CD4-positive, alpha-beta T cell (primary cell): Measurements from ENCODE around the gene CREB3L1. TPM values are rescaled to one million over a fixed set of nuclear protein-coding genes. Genes with fewer than 3 reads are reported as not detected.

ENCODE experiments used
- ATAC-seq: fragments of 200-7000 bp; cut with Tn5 transposase; one replicate; pipeline ENCODE4 v1.10.0; 2022; ENCODE audit warnings: mild to moderate bottlenecking; ENCODE audit not compliant: poor library complexity
- CTCF ChIA-PET: fragments of 350-600 bp; sonication (Branson Sonifier 250); formaldehyde crosslinking; loops from one replicate; lab custom pipeline; 2021; ENCODE audit warnings: antibody characterized with exemption, inconsistent platforms; lab: Charles Lee
- POLR2A ChIA-PET: fragments of 350-600 bp; sonication (Branson Sonifier 250); formaldehyde crosslinking; loops from one replicate; lab custom pipeline; 2021; ENCODE audit warnings: antibody characterized with exemption, inconsistent platforms; lab: Charles Lee
- DNase-seq, 14 experiments: peaks; one replicate each; pipeline ENCODE4 v3.0.0-alpha.2; 2013 to 2020; ENCODE audit warnings: mixed read lengths in 2 of 14
- H3K27ac ChIP-seq, 2 donors: one replicate each; pipeline versions ENCODE4 v1.5.1 to v1.7.0; 2013; ENCODE audit warnings: low read length in 2 of 2, low read depth in 1 of 2, mild to moderate bottlenecking in 1 of 2
- H3K27me3 ChIP-seq, 2 experiments: 1 replicate in 1 of 2; 2 replicates in 1 of 2; pipeline versions ENCODE4 v1.6.1 to v1.7.0; 2013; ENCODE audit warnings: low read length in 2 of 2, control low read depth in 1 of 2, mild to moderate bottlenecking in 1 of 2, moderate library complexity in 1 of 2; ENCODE audit not compliant: insufficient read depth in 2 of 2, control insufficient read depth in 1 of 2
- H3K36me3 ChIP-seq: one replicate; pipeline ENCODE4 v1.6.1; 2013; ENCODE audit warnings: low read length, control low read depth; ENCODE audit not compliant: insufficient read depth
- H3K4me1 ChIP-seq: one replicate; pipeline ENCODE4 v1.6.1; 2013; ENCODE audit warnings: low read length, control low read depth; ENCODE audit not compliant: insufficient read depth
- H3K4me3 ChIP-seq: one replicate; pipeline ENCODE4 v1.5.1; 2013; ENCODE audit warnings: mild to moderate bottlenecking, low read length, moderate library complexity
- H3K9me3 ChIP-seq, 2 experiments: 1 replicate in 1 of 2; 2 replicates in 1 of 2; pipeline versions ENCODE4 v1.6.1 to v1.7.0; 2013; ENCODE audit warnings: low read length in 2 of 2, mild to moderate bottlenecking in 2 of 2, control low read depth in 1 of 2, moderate library complexity in 1 of 2; ENCODE audit not compliant: control insufficient read depth in 1 of 2, insufficient read depth in 1 of 2
- H3K27ac Mint-ChIP-seq: one replicate; pipeline ENCODE4 v1.8.0; 2020; ENCODE audit warnings: mixed read lengths
- H3K27me3 Mint-ChIP-seq: one replicate; pipeline ENCODE4 v1.8.0; 2021; ENCODE audit warnings: mixed read lengths
- H3K36me3 Mint-ChIP-seq: one replicate; pipeline ENCODE4 v1.8.0; 2021; ENCODE audit warnings: low read depth, mixed read lengths
- H3K4me1 Mint-ChIP-seq: one replicate; pipeline ENCODE4 v1.8.0; 2021; ENCODE audit warnings: low read depth, mixed read lengths
- H3K4me3 Mint-ChIP-seq: one replicate; pipeline ENCODE4 v1.8.0; 2020; ENCODE audit warnings: mild to moderate bottlenecking, mixed read lengths
- H3K9me3 Mint-ChIP-seq: one replicate; pipeline ENCODE4 v1.8.0; 2020; ENCODE audit warnings: mixed read lengths
- intact Hi-C, 2 experiments: fragments of 100-400 bp; cut with DNase I in 1 of 2; cut with micrococcal nuclease in 1 of 2; formaldehyde crosslinking; loops; one replicate each; pipeline versions ENCODE4 v1.15.1 to v1.9.0; 2023 to 2025; cut with DNase I, micrococcal nuclease
- polyA plus RNA-seq, 2 donors: library from polyadenylated mRNA; unstranded; fragments of 120-200 nt; gene quantifications; one replicate each; pipeline ENCODE4 v1.2.1, GENCODE V29; 2013
- total RNA-seq, 174 experiments: library from RNA in 2 of 174; stranded (reverse) in 2 of 174; gene quantifications; one replicate each; pipeline ENCODE4 v1.2.3 and lab custom pipeline; 2021 to 2026
- TF ChIP-seq, protein P1 (sequence below): fragments of 200-600 bp; IDR thresholded peaks from one replicate; pipeline ENCODE4 v1.8.0; 2022; ENCODE audit warnings: antibody characterized with exemption, mild to moderate bottlenecking

The CREB3L1 gene, protein sequence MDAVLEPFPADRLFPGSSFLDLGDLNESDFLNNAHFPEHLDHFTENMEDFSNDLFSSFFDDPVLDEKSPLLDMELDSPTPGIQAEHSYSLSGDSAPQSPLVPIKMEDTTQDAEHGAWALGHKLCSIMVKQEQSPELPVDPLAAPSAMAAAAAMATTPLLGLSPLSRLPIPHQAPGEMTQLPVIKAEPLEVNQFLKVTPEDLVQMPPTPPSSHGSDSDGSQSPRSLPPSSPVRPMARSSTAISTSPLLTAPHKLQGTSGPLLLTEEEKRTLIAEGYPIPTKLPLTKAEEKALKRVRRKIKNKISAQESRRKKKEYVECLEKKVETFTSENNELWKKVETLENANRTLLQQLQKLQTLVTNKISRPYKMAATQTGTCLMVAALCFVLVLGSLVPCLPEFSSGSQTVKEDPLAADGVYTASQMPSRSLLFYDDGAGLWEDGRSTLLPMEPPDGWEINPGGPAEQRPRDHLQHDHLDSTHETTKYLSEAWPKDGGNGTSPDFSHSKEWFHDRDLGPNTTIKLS
- total RNA-seq, result not detected
- not detected for polyA plus RNA-seq (2013, experiment 1 of 2)
- 1.3 TPM for polyA plus RNA-seq (2013, experiment 2 of 2)
- 0 to 0.24 (median 0) reads per million in 172 experiments for total RNA-seq (lab: John Stamatoyannopoulos, UW)

DNA sequence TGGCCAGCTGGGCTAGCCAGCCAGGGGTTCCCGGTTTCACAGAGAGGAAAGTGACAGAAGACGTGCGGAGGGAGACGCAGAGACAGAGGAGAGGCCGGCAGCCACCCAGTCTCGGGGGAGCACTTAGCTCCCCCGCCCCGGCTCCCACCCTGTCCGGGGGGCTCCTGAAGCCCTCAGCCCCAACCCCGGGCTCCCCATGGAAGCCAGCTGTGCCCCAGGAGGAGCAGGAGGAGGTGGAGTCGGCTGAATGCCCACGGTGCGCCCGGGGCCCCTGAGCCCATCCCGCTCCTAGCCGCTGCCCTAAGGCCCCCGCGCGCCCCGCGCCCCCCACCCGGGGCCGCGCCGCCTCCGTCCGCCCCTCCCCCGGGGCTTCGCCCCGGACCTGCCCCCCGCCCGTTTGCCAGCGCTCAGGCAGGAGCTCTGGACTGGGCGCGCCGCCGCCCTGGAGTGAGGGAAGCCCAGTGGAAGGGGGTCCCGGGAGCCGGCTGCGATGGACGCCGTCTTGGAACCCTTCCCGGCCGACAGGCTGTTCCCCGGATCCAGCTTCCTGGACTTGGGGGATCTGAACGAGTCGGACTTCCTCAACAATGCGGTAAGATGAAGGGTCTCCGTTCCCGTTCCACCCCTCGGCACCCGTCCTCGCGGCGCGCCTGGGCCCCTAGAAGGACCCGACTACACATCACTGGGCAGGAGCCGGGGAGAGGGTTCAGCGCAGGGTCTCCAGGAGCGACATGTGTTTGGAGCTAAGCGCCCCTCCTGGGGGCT lies at the start of gene CREB3L1:
TSS of gene CREB3L1 (plus strand) at position 41 of the 765 bp plus-strand sequence. CDS start at position 491, 450 bp downstream.
- no peak within 1 kb of the TSS for H3K27ac ChIP-seq
- Mint-ChIP-seq H3K27ac (no peak within 1 kb of the TSS), H3K9me3 (no peaks in the 10 kb centered on the region), H3K4me3 (peak within 1 kb of the TSS; percentile 63), H3K4me1 (peaks cover 10% of the 10 kb centered on the region), H3K27me3 (peaks cover 55% of the 10 kb centered on the region), H3K36me3 (no peaks in the 10 kb centered on the region)
- intact Hi-C loops, result no loop called here
- CTCF ChIA-PET, result no interaction called here
- POLR2A ChIA-PET, result interaction anchor here (0.7 kb wide), 1 partner anchor 1191 kb away, joined by 3 read pairs; no protein-coding TSS in a partner anchor
- peaks cover 12% of the 10 kb centered on the region for H3K4me1 ChIP-seq
- H3K36me3 ChIP-seq, result no peaks in the 10 kb centered on the region
- H3K9me3 ChIP-seq, result peaks cover 0 to 8% of the 10 kb centered on the region in 2 experiments
- TF ChIP-seq, protein P1, sequence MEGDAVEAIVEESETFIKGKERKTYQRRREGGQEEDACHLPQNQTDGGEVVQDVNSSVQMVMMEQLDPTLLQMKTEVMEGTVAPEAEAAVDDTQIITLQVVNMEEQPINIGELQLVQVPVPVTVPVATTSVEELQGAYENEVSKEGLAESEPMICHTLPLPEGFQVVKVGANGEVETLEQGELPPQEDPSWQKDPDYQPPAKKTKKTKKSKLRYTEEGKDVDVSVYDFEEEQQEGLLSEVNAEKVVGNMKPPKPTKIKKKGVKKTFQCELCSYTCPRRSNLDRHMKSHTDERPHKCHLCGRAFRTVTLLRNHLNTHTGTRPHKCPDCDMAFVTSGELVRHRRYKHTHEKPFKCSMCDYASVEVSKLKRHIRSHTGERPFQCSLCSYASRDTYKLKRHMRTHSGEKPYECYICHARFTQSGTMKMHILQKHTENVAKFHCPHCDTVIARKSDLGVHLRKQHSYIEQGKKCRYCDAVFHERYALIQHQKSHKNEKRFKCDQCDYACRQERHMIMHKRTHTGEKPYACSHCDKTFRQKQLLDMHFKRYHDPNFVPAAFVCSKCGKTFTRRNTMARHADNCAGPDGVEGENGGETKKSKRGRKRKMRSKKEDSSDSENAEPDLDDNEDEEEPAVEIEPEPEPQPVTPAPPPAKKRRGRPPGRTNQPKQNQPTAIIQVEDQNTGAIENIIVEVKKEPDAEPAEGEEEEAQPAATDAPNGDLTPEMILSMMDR, result no peak
- H3K27me3 ChIP-seq, result peaks cover 26 to 41% of the 10 kb centered on the region in 2 experiments
- H3K4me3 ChIP-seq, result no peak within 1 kb of the TSS
- no peak for ATAC-seq
- no peak for DNase-seq

DNA sequence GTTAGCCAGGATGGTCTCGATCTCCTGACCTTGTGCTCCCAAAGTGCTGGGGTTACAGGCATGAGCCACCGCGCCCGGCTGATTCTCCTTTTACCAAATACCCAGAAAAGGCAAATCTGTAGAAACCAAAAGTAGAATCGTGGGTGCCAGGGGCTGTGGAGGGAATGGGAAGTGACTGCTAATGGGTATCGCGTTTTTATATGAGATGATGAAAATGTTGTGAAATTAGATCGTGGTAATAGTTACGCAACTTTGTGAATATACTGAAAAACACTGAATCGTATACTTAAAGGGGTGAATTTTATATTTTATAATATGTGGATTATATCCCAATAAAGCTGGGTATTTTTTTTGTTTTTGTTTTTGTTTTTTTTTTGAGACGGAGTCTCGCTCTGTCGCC lies 48.2 kb upstream of the CREB3L1 start:
- TF ChIP-seq, protein P1, result no peak
- Histone ChIP-seq H3K36me3 (no peaks in the 10 kb centered on the region), H3K27me3 (peaks cover 3% of the 10 kb centered on the region in 2 experiments), H3K27ac (no peak overlapping the region), H3K9me3 (no peaks in the 10 kb centered on the region), H3K4me3 (no peak overlapping the region), H3K4me1 (no peaks in the 10 kb centered on the region)
- intact Hi-C loops, result no loop called here
- Mint-ChIP-seq H3K4me3 (no peak overlapping the region), H3K27me3 (peaks cover 48% of the 10 kb centered on the region), H3K36me3 (no peaks in the 10 kb centered on the region), H3K4me1 (no peaks in the 10 kb centered on the region), H3K27ac (no peak overlapping the region), H3K9me3 (no peaks in the 10 kb centered on the region)
- CTCF ChIA-PET, result no interaction called here
- POLR2A ChIA-PET, result no interaction called here
- ATAC-seq, result no peak
- DNase-seq, result no peak

DNA sequence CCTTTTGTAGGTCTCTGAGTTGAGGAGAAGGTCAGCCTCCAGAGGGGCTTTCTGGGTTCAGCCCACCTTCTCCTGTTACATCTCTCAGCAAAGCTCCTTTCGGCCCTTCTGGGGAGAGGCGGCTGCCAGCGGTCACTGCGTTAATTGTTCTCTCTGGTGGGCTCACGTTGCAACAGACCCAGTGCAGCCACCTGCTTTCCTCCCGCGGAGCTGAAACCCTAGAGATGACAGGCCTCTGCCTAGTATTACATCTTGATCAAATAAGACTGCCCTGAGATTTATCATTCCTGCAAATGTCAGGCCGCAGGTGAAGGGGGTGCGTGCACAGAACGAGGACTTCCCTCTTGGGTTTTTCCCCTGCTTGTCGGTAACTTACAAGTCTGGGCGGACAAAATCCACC lies 43.2 kb upstream of the CREB3L1 start:
- intact Hi-C loops, result loop anchor here in 1 of 2 experiments (10.0 kb wide), 1 partner anchor 110 kb away; the partner anchor contains the start of gene PHF21A
- POLR2A ChIA-PET, result interaction anchor here (0.5 to 0.7 kb wide), 2 partner anchors 9 to 269 kb away, joined by 3 read pairs; no protein-coding TSS in a partner anchor

More for the DNA sequence above, 43.2 kb upstream of the CREB3L1 start:
- ATAC-seq, result no peak
- H3K9me3 ChIP-seq, result peaks cover 0 to 5% of the 10 kb centered on the region in 2 experiments
- no peak overlapping the region for H3K4me3 Mint-ChIP-seq
- H3K27ac ChIP-seq, result no peak overlapping the region
- H3K27me3 Mint-ChIP-seq, result peaks cover 63% of the 10 kb centered on the region
- H3K4me1 ChIP-seq, result peaks cover 23% of the 10 kb centered on the region
- peaks cover 15% of the 10 kb centered on the region for H3K4me1 Mint-ChIP-seq
- no peaks in the 10 kb centered on the region for H3K36me3 ChIP-seq
- H3K4me3 ChIP-seq, result no peak overlapping the region
- H3K9me3 Mint-ChIP-seq, result no peaks in the 10 kb centered on the region
- no peak for DNase-seq
- H3K27ac Mint-ChIP-seq, result no peak overlapping the region
- peaks cover 14 to 15% of the 10 kb centered on the region in 2 experiments for H3K27me3 ChIP-seq
- CTCF ChIA-PET, result no interaction called here
- no peaks in the 10 kb centered on the region for H3K36me3 Mint-ChIP-seq
- TF ChIP-seq, protein P1, result no peak
